GM21529 (cell line): ENCODE results near the gene ROBO1.

Source experiments
- ATAC-seq: cut with Tn5 transposase; IDR thresholded peaks from one replicate; pipeline ENCODE4 v1.9.1; 2021; ENCODE audit not compliant: unreplicated experiment

ROBO1 gene

DNA sequence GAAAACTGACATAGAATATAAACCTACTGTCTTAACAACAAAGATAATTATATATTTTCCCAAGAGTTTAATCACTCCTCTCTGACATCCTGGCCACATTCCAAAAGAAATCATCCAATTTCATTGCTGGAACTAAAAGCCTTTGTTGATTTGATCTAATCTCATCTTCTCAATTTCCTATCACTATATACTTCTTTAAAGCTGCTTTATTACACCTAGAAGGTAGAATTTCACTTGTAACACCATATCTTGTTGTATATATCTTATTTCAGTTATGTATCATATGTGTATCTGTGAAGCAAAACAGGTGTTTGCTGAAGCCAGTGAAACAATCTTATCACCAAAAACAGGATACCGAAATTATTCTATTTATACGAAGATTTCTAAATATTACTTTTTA is 740.2 kb downstream of the ROBO1 start:
- ATAC-seq = no peak

DNA sequence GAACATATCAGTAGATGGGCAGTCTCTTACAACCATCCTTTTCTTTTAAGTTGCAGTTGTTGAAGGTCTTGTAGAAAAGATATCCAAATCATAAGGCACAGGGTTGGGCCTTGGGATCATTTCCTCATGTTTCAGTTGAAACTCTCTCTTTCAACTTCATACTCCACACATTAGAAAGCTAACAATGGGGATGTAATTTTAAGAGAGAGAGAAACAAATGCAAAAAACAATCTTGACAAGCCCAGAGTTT is 747.9 kb downstream of the ROBO1 start:
- ATAC-seq = no peak

GRCh38 chr3:79019137-79019923 is 748.5 kb downstream of the ROBO1 start:
- peak; percentile 56 for ATAC-seq

- peak; percentile 45 for ATAC-seq
Observed at GRCh38 chr3:79018671-79019136, 749.1 kb downstream of the ROBO1 start.

DNA sequence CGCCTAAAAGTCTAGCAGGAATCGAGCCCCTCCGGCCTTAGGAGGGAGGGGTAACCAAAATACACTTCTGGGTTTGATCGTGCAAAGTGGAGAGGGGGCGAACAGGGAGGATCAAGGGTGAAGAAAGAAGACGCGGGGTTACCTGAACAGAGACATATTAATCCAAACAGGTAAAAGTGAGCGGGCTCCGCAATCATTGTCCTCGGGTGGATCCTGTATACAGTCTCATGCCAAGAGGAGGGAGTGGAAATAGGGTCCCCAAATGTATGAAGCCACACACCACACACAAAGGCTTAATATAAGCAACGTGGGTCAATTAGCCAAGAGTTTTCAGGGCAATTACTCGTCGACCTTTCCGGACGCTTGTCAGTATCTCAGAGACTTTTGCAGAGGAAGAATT is 749.5 kb downstream of the ROBO1 start:
- ATAC-seq = no peak

DNA sequence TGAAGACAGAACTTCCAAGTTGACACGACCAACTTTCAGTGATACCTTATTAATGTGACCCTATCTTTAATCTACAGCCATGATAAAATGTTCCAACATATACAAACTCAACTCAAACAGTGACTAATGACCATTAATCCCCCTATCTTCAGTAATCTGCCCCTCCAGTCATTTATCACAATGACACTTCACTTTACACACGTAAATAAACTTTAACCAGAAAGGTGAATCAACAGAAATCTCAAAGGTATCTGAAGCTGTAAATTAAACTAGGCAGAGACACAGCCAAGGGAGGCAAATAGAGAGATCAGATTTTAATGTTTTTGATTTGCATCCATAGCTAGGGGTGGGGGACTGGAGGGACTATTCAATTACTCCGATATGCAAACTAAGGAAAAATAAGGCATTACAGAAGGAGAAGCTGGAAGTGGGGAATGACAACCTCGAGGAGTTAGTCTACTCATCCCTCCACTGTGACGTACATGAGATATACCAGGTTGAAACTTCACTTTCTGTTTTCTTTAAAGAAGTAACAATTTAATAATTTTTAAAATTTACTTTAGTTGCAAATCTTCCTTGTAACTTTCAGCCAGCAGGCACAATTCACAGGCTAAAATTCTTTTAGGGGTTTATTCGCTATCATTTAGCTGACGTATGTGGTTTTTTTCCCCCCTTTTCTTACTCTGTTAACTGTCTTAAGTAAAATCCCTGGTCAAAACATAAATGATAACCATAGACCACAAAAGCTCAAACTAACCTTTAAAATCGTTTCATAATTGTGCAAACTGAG is 751.0 kb downstream of the ROBO1 start:
- no peak for ATAC-seq

GRCh38 chr3:79015854-79016253 is 751.9 kb downstream of the ROBO1 start:
- ATAC-seq = no peak

- no peak for ATAC-seq
Observed at GRCh38 chr3:79012946-79013362, 754.8 kb downstream of the ROBO1 start.

GRCh38 chr3:79012530-79012913 is 755.3 kb downstream of the ROBO1 start:
- ATAC-seq = no peak

DNA sequence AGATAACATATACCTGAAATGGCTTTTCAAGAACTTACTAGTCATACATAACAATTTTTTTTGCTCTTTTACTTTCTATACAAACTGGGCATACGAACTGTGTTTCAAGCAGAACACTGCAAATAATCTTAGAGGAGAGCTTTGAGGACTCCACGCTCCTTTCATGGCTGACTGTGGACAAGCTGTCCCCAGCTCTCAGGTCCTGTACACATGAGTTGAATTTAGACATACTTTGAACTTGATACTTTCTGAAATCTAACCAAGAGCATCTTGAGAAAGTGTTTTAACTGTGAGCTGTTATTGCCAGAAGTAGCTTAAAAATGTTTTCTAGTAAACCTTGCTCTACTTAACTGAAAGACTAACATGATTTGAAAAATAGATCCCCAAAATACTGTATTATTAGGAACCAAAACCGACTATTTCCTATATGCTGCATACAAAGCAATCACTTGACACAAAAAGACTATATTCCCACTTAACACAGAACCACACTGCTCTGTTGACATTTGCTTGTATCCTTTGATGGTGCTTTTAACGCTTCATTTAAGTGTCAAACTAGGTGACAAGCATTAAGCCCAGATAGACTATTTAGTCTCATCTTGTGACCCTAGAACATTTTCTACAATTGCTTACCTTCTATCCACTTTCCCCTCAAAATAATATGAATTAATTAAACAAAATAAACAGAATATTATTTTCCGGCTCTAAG is 755.8 kb downstream of the ROBO1 start:
- ATAC-seq = no peak

DNA sequence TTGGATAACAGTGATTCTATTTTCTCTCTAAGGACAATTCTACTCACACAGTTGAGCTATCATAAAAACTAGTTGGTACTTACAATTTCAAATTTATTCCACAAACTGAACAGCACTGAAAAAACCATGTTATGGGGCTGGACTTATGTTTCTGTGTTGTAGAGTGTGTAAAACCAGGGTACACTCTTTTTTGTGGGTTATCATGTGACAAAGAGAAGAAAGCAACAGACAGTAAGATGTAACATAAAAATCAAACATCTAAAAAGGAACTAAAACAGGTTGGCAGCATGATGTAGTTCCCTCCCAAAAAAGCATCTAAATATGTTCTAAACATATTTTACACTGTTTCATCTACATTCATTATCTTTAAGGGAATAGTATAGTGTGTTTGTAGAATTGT is 757.9 kb downstream of the ROBO1 start:
- ATAC-seq = no peak

- ATAC-seq = no peak
Observed at GRCh38 chr3:79006077-79006476, 761.7 kb downstream of the ROBO1 start.

- no peak for ATAC-seq
Observed at GRCh38 chr3:79005084-79005483, 762.7 kb downstream of the ROBO1 start.

DNA sequence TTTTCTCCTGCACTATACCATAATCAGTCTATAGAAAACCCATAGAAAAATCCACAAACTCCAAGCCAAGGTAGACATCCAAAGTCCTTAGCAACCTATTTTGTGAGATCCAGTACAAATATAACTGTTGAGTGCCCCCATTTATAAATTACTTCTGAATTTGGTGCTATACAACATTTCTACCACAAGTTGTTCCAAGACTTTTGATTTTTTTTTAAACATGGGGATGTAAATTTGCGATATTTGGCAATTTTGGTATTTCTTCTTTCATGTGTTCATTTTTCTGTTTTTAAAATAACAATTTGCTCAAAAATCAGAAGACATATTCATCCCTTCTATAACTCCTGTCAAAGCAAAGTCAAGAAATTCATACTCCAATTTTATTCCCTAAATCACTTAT is 763.8 kb downstream of the ROBO1 start:
- ATAC-seq = no peak

- no peak for ATAC-seq
Observed at GRCh38 chr3:79002465-79003372, 765.1 kb downstream of the ROBO1 start.

GRCh38 chr3:79001255-79001654 is 766.5 kb downstream of the ROBO1 start:
- ATAC-seq = no peak

- no peak for ATAC-seq
Observed at GRCh38 chr3:78999139-78999538, 768.7 kb downstream of the ROBO1 start.

DNA sequence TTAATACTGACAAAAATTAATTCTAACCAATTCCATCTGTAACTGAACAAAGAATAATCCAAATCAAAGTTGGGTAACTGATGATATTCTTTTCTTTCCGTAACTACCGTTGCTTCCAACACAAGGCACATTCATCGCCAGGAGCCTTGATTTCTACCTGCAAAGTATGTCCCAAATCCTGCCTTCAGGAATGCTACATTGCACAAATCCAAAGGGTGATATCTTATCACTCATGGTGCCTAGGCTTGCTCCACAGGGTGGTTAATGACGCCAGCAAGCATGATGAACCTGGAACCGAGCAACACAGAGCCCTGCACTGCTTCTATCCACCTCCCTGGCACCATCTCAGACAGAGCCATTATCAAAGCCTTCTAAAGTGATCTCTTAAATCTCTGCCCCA is 772.7 kb downstream of the ROBO1 start:
- no peak for ATAC-seq

DNA sequence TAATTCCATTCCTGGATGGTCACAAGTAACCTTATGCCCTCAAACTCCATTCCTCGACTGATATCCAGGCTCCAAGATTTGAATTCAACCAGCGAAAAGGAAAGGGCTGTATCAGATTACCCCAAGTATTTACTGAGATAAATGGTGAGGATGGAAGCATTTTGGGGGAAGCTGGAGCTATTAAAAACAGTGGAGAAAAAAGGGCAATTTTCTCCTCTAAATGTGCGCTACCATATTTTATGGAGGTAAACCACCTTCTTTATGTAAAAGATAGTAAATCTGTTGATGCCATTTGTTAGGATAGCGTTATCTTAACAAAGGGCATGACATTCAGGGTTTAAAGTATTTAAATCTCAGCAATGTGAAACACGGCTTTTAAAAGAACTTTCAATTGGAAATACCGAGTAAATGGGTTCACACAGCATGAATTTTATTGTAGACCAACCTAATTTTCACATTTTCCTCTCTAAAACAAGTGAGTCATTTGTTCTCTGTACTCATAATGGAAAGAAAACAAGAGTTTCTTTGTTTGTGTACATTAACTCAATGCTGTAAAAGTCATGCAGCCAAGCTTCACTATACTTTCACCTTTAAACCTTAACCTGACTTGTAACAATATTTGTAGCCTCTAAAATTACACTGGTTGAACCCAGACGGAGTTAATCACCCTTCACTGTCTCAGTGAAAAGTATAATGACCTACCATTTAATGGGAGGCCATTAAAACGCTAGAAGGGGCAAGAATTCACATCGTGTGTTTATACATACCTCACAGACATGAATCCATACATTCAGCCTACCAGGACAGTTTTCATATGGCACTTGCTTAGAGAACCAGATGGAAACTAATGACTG is 773.4 kb downstream of the ROBO1 start:
- ATAC-seq = no peak

DNA sequence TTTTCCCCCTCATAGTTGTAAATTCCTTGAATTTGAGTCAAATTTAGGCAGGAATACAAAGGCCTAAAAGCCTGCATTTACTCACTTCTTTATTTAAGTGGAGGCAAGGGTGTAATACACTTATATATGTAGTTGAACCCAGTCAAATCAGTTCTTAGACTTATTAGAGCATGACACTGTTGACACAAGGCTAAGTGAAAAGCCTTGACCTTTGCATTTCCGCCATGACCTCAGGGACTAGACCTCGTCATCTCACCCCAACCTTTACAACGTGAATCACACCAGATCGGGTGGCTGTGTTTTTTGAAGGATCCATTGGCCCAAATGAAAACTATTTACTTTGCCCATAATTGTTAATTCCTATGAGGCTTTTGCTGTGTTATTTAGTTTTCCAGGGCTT is 774.4 kb downstream of the ROBO1 start:
- no peak for ATAC-seq
